Measurements from ENCODE around the gene GPR22.

GPR22 gene, protein sequence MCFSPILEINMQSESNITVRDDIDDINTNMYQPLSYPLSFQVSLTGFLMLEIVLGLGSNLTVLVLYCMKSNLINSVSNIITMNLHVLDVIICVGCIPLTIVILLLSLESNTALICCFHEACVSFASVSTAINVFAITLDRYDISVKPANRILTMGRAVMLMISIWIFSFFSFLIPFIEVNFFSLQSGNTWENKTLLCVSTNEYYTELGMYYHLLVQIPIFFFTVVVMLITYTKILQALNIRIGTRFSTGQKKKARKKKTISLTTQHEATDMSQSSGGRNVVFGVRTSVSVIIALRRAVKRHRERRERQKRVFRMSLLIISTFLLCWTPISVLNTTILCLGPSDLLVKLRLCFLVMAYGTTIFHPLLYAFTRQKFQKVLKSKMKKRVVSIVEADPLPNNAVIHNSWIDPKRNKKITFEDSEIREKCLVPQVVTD

DNA sequence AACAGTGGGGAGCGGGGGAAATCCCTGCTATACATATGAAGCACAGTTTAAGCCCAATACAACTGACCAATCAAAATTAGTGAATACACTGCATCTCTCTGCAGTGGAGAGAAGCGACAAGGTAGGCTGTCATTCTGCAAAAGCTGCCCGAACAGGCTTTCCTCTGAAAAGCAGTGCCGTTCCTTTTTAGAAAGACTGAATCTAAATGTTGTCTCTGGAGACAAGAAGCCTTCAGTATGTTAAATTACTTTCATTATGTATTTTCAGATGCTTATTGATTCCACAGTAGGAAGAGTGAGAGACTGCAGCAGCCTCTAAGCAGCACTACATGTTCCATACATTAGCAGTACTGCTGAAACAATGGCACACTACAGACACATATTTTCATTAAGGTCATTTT is at the start of gene GPR22:
Gene GPR22, plus strand, starts transcription at position 129 of the 400 bp plus-strand sequence. CDS start 4,004 bp downstream, outside the sequence.
- Mint-ChIP-seq H3K27me3 (ENCODE audit: low read depth) (no peaks in the 10 kb centered on the region), H3K9me3 (no peaks in the 10 kb centered on the region), H3K36me3 (ENCODE audit: low read depth) (no peaks in the 10 kb centered on the region), H3K4me1 (peaks cover 4% of the 10 kb centered on the region), H3K27ac (no peak within 1 kb of the TSS), H3K4me3 (no peak within 1 kb of the TSS)
- TF ChIP-seq, protein P1, sequence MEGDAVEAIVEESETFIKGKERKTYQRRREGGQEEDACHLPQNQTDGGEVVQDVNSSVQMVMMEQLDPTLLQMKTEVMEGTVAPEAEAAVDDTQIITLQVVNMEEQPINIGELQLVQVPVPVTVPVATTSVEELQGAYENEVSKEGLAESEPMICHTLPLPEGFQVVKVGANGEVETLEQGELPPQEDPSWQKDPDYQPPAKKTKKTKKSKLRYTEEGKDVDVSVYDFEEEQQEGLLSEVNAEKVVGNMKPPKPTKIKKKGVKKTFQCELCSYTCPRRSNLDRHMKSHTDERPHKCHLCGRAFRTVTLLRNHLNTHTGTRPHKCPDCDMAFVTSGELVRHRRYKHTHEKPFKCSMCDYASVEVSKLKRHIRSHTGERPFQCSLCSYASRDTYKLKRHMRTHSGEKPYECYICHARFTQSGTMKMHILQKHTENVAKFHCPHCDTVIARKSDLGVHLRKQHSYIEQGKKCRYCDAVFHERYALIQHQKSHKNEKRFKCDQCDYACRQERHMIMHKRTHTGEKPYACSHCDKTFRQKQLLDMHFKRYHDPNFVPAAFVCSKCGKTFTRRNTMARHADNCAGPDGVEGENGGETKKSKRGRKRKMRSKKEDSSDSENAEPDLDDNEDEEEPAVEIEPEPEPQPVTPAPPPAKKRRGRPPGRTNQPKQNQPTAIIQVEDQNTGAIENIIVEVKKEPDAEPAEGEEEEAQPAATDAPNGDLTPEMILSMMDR (IDR thresholded peaks at IDR 0.05; ENCODE audit: unreplicated experiment in 3 of 3) = no peak

DNA sequence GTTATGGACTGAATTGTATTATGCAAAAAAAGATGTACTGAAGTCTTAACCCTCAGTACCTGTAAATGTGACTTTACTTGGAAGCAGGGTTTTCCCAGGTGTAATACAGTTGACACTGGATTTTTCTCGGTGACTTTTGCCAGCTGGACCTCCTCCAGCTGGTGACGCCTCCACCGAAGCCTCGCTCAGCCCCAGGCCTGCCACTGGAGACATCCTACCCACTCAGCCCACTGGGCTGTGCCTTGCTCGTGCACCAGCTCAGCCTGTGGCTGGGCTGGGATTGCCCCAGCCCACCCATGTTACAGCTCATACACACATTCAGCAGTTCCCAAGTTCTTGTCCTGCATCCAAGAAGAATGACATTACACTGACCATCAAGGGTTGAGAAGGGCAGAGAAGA is 42.4 kb upstream of the GPR22 start:
- H3K4me3 Mint-ChIP-seq = no peak overlapping the region
- no peaks in the 10 kb centered on the region for H3K27me3 Mint-ChIP-seq (ENCODE audit: low read depth)
- H3K4me1 Mint-ChIP-seq = no peaks in the 10 kb centered on the region
- H3K36me3 Mint-ChIP-seq (ENCODE audit: low read depth) = peaks cover 9% of the 10 kb centered on the region
- no peak overlapping the region for H3K27ac Mint-ChIP-seq
- H3K9me3 Mint-ChIP-seq = peaks cover 13% of the 10 kb centered on the region
- TF ChIP-seq, protein P1 (IDR thresholded peaks at IDR 0.05; ENCODE audit: unreplicated experiment in 3 of 3) = no peak

DNA sequence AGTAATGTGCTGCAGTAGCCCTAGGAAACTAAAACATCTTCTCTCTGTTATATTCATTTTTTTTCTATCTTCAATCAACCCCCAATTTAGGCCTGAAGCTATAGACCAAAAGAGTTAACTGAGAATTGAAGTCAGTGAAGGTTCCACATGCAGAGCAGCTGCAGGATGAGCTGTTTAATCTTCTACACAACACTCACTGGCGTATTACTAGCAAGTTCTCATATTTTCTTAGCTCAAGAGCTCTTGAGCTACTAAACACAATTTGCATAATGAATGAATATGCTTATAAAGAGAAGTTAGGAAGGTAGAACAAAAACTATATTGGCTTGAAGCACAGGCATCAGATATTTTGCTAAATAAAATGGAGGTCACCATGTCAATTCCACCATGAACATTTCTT is 41.2 kb upstream of the GPR22 start:
- no peak overlapping the region for H3K4me3 Mint-ChIP-seq
- peaks cover 16% of the 10 kb centered on the region for H3K36me3 Mint-ChIP-seq (ENCODE audit: low read depth)
- H3K9me3 Mint-ChIP-seq = peaks cover 17% of the 10 kb centered on the region
- H3K27ac Mint-ChIP-seq = no peak overlapping the region
- no peaks in the 10 kb centered on the region for H3K27me3 Mint-ChIP-seq (ENCODE audit: low read depth)
- no peaks in the 10 kb centered on the region for H3K4me1 Mint-ChIP-seq
- TF ChIP-seq, protein P1 (IDR thresholded peaks at IDR 0.05; ENCODE audit: unreplicated experiment in 3 of 3) = no peak

DNA sequence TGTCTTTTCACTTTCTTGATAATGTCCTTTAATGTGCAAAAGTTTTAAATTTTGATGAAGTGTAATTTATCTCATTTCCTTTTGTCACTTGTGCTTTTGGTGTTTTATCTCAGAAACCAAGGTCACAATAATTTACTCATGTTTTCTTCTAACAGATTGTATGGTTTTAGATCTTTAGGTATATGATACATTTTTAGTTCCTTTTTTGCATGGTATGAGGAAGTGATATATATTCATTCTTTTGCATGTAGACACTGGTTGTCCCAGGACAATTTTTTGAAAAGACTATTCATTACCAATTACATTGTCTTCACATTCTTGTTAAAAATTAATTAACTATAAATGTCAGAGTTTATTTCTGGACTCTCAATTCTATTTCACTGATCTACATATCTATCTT is 39.8 kb upstream of the GPR22 start:
- Mint-ChIP-seq H3K9me3 (peaks cover 16% of the 10 kb centered on the region), H3K4me1 (no peaks in the 10 kb centered on the region), H3K27ac (no peak overlapping the region), H3K36me3 (ENCODE audit: low read depth) (peaks cover 25% of the 10 kb centered on the region), H3K4me3 (no peak overlapping the region), H3K27me3 (ENCODE audit: low read depth) (no peaks in the 10 kb centered on the region)
- TF ChIP-seq, protein P1 (IDR thresholded peaks at IDR 0.05; ENCODE audit: unreplicated experiment in 3 of 3) = no peak

DNA sequence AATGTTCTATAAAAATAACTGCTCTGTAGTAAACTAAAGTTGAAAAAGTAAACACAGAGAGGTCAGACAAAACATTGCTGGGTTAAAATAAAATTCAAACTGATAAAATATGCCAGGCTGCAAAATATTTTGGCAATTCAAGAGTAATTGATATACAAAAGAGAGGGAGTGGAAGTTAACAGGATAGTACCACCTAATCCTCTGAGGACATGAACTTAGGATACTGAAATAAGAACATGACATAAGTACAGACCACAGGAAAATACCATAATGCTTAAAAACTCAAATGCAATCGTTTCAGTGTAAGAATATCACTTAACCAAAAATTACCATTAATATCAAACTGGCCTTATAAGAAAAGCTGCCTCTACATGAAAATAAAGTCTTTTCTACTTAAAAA is 37.6 kb upstream of the GPR22 start:
- no peaks in the 10 kb centered on the region for H3K4me1 Mint-ChIP-seq
- peaks cover 25% of the 10 kb centered on the region for H3K36me3 Mint-ChIP-seq (ENCODE audit: low read depth)
- H3K4me3 Mint-ChIP-seq = no peak overlapping the region
- no peaks in the 10 kb centered on the region for H3K27me3 Mint-ChIP-seq (ENCODE audit: low read depth)
- H3K27ac Mint-ChIP-seq = no peak overlapping the region
- H3K9me3 Mint-ChIP-seq = peaks cover 16% of the 10 kb centered on the region
- TF ChIP-seq, protein P1 (IDR thresholded peaks at IDR 0.05; ENCODE audit: unreplicated experiment in 3 of 3) = no peak

DNA sequence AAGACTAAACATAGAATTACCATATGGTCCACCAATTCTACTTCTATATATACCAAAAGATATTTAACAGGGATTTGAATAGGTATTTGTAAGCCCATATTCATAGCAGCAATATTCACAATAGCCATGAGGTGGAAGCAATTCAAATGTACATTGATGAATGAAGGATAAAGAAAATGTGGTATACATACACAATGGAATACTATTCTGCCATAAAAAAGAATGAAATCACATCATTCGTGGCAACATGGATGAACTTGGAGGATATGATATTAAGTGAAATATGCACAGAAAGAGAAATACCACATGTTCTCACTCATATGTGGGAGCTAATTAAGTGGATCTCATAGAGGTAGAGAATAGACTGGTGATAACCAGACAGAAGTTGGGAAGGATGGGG is 34.1 kb upstream of the GPR22 start:
- H3K27ac Mint-ChIP-seq = no peak overlapping the region
- H3K9me3 Mint-ChIP-seq = peaks cover 13% of the 10 kb centered on the region
- peaks cover 17% of the 10 kb centered on the region for H3K36me3 Mint-ChIP-seq (ENCODE audit: low read depth)
- H3K4me1 Mint-ChIP-seq = no peaks in the 10 kb centered on the region
- TF ChIP-seq, protein P1 (IDR thresholded peaks at IDR 0.05; ENCODE audit: unreplicated experiment in 3 of 3) = no peak
- no peaks in the 10 kb centered on the region for H3K27me3 Mint-ChIP-seq (ENCODE audit: low read depth)
- no peak overlapping the region for H3K4me3 Mint-ChIP-seq
